Measurements from ENCODE around the gene PDCD1LG2.
"Not testable (repeated sequence)": the region's sequence is repeated elsewhere in the genome, so short reads cannot be mapped to it uniquely, and the experiment has no call there.

Gene PDCD1LG2

DNA sequence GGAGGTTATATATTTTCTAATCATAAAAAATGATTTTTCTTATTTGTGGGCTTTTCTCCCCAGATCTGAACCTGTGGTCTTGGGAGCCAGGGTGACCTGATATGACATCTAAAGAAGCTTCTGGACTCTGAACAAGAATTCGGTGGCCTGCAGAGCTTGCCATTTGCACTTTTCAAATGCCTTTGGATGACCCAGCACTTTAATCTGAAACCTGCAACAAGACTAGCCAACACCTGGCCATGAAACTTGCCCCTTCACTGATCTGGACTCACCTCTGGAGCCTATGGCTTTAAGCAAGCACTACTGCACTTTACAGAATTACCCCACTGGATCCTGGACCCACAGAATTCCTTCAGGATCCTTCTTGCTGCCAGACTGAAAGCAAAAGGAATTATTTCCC lies 59.6 kb downstream of the PDCD1LG2 start:
- DNase-seq, result no peak

GRCh38 chr9:5571629-5572232 lies 61.4 kb downstream of the PDCD1LG2 start:
- no peak for DNase-seq

DNA sequence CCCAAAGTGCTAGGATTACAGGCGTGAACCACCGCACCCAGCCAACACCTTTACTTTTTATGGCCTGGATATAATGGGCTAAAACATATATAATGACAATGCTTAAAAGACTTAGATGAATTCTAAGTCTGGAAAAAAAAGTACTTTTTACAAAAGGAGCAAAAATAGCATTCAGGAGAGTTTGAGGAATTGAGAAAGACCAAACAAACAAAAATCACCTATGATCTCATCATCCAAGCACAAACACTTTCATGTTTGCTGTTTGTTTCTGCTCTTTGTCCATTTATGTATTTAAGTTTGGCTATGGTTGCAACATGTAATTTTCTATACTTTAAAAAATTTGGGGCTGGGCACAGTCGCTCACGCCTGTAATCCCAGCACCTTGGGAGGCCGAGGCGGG lies 63.8 kb downstream of the PDCD1LG2 start:
- DNase-seq, result no peak

GRCh38 chr9:5575000-5575399 lies 64.7 kb downstream of the PDCD1LG2 start:
- no peak for DNase-seq

- no peak for DNase-seq
Observed at GRCh38 chr9:5577225-5577624, 66.9 kb downstream of the PDCD1LG2 start.

- DNase-seq, result no peak
Observed at GRCh38 chr9:5578018-5578697, 67.8 kb downstream of the PDCD1LG2 start.

GRCh38 chr9:5578698-5579085 lies 68.4 kb downstream of the PDCD1LG2 start:
- no peak for DNase-seq

GRCh38 chr9:5579881-5580280 lies 69.5 kb downstream of the PDCD1LG2 start:
- DNase-seq, result no peak

GRCh38 chr9:5580650-5581049 lies 70.3 kb downstream of the PDCD1LG2 start:
- no peak for DNase-seq

DNA sequence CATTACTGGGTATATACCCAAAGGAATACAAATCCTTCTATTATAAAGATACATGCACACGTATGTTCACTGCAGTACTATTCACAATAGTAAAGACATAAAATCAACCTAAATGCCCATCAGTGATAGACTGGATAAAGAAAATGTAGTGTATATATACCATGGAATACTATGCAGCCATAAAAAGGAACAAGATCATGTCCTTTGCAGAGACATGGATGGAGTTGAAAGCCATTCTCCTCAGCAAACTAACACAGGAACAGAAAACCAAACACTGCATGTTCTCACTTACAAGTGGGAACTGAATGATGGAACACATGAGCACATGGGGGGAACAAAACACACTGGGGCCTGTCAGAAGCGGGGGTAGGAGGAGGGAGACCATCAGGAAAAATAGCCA lies 71.4 kb downstream of the PDCD1LG2 start:
- not testable (repeated sequence) for DNase-seq

- no peak for DNase-seq
Observed at GRCh38 chr9:5582835-5583195, 72.5 kb downstream of the PDCD1LG2 start.

DNA sequence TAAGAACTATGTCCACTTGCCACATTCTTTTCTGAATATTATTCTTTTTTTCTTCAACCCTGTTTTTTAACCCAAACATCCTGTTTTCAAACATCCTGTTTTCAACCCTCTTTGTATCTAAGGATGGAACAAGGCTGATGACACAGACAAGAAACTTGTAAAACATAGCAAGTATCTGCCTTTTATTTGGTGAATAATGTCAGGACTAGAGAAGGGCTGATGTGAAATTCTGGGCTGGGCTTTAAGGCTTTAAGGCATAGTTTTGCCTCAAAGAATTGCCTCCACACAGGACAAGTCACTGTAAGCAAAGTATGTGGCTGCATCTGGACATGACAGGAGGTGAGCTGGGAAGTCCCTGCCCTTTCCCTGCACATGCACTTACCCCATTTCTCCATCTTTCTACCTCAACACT lies 76.1 kb downstream of the PDCD1LG2 start:
- DNase-seq, result no peak

GRCh38 chr9:5587024-5587423 lies 76.7 kb downstream of the PDCD1LG2 start:
- no peak for DNase-seq

DNA sequence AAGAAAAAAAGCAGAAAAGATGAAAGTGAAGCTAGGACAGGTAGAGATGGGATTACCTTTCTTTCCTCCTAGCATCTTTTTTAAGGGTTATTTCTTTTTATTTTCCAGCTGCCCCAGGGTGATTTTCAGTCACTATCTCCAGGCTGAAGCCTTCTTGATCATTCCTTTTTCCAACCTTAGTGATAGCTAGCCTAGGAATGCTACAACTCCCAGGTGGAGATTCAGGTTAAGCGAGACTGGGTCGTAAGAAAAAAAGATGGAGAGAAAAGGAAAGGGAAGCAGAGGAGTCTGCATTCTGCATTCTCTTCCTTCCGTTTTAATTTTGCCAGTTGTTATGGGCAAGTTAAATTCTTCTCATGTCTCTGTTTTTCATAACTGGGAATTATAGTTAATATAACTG lies 81.9 kb downstream of the PDCD1LG2 start:
- DNase-seq, result no peak

DNA sequence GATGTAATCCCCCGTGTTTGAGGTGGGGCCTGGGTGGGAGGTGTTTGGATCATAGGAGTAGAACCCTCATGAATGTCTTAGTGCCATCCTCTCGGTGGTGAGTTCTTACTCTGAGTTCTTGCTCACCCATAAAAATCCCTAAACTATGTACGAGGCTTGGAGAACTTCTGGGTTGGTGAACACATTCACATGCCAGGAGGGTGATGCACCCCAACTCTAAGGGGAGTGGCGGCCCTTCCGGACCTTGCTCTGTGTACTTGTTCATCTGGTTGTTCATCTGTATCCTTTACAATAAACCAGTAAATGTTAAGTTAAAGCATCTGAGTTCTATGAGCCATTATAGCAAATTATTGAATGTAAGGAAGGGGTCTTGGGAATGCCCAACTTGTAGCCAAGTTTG lies 82.6 kb downstream of the PDCD1LG2 start:
- DNase-seq, result no peak

DNA sequence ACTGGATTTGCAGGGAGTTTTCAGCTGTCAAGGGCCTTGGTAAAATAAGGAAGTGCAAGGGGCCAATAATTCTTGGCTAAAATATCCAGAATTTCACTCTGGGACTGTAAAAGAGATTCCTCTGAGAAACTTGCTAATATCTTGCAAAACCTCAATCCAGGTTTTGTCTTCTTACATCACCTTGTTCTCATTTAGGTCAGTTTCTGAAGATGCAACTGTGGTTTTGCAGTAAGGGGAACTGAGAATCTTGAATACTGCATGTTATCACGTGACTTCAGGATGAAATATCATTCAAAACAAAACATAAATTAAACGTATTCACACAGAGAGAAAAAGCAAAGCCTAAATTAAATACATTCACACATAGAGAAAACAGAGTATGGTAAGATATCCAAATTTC lies 83.6 kb downstream of the PDCD1LG2 start:
- DNase-seq, result no peak

DNA sequence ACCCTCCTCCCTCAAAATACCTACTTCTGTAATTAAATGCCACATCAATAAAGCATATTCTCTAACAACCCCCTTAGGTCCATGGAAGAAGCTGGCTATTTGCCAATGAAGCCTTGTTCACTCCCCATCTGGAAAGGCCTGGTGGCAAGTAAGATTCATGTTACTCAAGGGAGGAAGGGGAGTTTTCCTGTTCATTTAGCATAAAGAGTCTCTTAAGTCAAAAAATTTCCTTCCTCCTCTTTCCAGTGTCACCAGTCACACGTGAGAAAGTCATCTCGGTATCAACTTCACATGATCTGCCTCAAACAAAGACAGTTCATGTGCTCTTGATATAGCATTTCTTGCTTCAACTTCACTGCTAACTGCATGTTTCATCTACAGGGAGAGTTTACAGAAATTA lies 85.8 kb downstream of the PDCD1LG2 start:
- no peak for DNase-seq

DNA sequence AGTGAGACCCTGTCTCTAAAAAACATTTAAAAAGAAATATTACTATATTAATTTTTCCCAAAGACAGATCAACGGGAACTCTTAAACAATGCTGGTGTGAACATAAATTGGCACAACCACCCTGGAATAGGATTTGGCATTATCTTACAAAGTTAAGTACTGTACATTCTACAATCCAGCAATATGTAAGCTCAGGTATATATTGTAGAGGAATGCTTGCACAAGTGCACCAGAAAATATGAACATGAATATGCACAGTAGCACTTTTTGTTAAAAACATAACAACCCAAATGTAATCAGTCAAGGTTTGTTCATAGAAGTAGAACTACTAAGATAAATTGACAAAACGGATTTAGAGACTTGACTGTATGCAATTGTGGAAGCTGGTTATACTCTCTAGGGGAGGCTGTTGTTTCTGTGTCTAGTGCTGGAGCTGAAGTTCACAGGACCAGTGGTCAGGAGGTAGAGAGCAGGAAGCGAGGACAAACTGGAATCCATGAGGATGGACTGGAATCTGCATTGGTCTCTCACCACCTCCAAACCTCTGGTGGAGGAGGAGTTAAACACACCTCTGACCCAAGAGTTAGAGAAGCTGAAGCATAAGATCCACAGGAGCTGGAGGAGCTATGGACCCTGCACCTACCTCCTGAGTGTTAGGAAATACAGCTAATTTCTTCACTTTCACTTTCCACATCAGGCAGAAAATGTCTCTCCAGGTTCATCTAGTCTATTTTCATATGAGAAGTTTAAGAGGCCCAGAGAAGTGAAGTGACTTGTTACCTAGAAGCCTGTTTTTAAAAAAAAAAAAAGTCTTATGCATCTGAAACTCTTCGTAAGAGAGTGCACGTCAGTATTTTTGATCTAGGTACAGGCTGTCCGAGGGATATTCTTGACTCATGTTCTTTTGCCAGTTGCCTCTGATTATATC lies 98.2 kb downstream of the PDCD1LG2 start:
- DNase-seq, result no peak

DNA sequence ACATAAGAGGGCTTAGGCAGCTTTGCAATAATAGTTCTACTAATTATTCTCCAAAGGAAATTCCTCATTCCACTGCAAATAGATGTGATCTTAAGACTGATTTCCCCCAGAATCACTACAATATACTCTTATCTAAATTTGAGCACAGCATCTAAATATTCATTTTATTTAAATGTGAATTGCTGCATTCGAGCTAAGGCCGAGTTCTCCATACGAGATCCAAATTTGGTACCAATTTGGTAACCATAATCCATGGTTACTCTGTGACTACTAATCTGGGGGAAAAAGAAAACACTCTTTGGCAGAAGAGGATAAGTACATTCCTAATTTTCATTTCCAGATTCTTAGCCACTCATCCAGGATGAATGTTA lies 98.9 kb downstream of the PDCD1LG2 start:
- DNase-seq, result no peak

GRCh38 chr9:5610491-5610890 lies 100.2 kb downstream of the PDCD1LG2 start:
- DNase-seq, result no peak

DNA sequence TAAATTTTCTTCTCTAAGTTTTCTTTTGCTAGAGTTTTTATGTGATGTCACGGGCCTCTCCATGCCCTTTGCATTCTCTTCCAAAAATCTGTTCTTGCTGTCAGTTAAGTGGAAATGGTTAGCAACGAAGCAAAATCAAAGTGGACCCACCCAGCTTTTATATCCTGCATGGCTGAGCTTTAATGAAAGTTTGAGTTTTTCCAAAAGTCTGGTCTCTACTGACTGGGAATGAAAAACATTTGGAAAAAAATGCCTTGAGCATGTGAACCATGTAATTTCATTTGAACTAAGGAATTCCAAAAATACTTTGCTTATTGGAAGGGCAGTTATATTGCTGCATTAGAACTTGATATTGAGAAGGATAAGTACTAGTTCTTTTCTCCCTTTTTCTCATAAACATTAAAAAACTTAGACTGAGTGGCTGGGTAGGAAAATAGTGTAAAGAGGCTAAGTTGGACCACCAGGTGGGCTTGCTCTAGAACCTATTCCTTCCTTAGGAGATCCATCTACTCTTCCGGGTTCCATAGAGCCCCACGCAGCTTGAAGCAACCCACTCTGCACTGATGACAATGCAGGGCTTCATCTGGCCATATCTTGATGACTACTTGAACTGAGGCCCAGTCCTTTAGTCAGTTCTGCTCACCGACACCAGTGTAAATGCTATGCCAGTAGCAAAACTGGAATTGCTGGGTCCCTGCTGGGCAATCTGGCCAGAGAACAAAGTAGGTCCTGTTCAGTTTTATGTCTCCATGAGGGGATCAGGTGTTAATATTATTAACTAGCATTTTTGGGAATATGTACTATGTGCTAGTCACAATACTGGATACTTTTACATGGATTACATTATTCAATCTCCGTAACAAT lies 101.2 kb downstream of the PDCD1LG2 start:
- no peak for DNase-seq

DNA sequence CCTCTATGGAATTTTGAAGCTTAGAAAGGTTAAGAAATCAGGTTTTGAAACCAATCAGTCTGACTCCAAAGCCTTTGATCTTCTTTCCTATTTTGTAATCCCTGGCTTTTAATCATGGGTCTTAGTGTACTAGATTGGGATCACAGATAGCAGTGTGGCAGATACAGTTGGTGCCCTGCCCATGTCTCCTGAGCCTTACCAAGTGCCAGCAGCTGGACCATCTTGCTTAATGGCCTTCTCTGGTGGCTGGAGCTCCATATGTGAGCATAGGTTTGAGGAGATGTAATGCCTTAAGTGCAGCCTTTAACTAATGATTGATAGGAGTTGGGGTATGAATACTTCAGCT lies 101.8 kb downstream of the PDCD1LG2 start:
- no peak for DNase-seq

DNA sequence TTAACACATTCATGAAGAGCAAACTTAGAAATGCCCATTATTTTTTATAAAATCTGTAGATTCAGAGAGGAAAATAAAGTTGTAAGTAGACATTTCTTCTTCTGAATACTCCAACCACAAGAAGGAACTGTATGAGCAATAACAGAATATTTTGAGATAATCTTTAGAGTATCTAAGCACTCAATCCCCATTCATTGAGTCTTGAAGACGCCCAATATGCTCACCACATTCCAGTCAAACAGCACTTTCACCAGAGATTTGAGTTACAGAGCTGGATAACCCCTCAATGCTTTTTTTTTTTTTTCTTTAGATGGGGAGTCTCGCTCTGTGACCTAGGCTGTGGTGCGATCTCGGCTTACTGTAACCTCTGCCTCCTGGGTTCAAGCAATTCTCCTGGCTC lies 103.9 kb downstream of the PDCD1LG2 start:
- DNase-seq, result no peak

Data from activated effector memory CD4-positive, alpha-beta T cell treated with Interleukin-2 at 50 U/mL for 16 hours (primary cell).